ENCODE data around the gene NRL.

NRL gene

DNA sequence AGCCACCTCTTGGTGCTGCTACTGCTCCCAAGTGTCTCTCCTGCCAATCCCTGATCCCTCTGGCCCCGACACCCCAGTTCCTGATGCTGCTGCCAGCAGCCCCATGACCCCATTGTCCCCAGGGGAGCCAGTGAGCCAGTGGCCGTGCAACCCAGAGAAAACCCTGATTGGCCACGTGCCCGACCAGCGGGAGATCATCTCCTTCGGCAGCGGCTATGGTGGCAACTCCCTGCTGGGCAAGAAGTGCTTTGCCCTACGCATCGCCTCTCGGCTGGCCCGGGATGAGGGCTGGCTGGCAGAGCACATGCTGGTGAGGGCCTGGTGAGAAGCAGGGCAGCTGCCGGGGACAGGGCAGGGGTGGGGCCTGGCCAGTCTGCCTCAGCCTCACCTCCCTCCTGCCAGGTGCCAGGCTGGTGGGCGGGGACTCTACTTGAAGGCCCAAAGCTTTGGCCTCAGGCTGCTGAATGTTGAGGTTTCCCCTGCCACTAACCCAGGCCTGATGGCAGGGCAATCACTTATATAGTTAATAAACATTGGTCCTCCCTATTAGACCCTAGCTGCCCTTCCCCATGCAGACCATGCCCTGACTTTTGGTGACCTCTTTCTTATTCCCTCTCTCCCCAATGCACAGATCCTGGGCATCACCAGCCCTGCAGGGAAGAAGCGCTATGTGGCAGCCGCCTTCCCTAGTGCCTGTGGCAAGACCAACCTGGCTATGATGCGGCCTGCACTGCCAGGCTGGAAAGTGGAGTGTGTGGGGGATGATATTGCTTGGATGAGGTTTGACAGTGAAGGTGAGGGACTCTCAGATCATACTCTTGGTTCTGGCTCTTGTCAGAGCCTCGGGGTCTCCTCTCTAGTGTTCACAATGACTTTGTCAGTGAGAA is 15.6 kb downstream of the NRL start:
- DNase-seq: no peak

DNA sequence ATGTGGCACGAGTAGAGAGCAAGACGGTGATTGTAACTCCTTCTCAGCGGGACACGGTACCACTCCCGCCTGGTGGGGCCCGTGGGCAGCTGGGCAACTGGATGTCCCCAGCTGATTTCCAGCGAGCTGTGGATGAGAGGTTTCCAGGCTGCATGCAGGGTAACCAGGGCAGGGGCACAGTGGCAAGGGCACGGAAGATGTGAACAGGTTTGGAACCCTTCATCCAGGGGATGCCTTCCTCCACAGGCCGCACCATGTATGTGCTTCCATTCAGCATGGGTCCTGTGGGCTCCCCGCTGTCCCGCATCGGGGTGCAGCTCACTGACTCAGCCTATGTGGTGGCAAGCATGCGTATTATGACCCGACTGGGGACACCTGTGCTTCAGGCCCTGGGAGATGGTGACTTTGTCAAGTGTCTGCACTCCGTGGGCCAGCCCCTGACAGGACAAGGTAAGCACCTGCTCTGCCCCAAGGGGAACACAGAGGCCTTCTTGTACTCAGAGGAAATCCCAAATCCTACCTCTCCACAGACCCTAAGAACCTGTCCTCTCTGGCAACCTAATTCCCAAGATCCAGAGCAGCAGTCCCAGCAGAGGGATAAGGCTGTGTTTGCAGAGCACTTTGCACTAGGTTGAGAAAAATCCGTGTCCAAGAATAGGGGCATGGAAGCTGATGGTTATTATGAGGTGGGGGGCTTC is 16.4 kb downstream of the NRL start:
- DNase-seq: no peak

DNA sequence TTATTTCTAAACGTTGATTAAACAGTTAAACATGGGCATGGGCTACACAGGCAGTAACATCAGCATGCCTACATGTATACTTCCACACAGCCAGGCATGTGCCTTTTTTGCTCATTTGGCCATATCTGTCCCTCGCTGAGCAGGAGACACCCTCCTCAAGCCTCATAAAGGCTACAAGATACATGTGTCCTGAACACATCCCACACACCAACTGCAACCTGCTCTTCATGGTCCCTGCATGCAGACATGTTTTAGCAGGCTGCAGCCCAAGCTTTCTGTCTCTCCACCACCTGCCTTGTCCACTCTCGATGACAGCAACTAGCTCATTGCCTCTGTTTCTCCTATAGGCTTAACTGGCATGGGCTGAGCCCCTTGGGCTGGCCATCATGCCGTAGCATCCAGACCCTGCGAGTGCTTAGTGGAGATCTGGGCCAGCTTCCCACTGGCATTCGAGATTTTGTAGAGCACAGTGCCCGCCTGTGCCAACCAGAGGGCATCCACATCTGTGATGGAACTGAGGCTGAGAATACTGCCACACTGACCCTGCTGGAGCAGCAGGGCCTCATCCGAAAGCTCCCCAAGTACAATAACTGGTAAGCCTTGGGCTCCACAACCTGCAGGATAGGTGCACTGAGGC is 18.1 kb downstream of the NRL start:
- no peak for DNase-seq

DNA sequence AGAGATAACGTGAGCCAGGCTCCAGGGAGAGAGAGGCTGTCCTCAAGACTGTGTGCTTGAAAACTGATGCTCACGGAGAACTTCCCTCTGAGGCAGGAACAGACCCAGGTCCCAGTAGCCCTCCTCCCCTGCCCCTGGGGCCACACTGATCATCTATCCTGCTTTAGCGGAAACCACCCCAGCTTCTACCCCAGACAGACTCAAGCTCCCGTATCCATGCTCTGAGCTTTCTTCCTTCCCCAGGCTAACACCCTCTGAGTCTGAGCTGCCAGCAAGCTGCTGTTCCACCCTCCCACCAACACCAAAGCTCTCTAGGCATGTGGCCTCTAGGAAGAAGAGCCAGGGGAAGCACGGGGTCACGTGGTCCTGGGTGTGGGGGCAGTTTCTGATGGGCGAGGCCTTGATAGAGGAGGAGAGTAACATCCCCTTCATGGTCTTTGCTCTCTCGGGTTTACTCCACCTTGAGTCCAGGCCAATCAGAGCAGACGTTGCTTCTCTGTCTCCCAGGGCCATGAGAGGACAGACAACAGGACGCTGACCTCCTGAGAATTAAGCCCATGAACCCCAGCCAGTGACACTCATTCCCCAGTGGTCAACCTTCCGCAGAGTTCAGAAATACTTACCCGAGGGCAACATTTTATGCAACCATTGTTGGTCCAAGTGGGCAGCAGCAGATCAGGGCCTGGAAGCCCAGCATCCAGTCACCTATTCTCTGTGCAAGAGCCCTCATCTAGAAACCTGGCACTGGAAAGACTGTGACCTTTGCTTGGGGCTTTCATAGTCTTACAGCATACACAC is 19.3 kb downstream of the NRL start:
- peak; percentile 93 to 94 for DNase-seq

DNA sequence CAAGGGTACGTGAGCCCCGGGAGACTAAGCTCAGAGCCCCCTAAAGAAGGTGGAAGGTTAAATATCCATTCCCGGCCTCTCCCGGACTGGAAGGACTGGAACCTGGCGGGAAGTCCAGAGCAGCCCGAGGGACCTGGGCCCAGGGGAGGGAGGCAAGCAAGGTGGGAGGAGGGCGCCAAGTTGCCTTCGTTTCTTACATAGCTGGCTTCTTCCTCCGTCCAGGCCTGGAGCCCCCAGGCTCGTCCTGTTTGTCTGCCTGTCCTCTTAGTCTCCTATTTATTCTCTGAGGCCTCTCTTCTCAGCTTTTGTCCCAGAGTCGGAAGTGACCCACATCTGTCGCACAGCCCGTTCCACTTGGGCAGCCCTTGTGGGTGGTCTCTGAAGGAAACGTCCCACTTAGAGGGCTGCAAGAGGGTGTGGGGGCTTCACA is 19.9 kb downstream of the NRL start:
- DNase-seq: peak in 1 of 2 donors; percentile 10

DNA sequence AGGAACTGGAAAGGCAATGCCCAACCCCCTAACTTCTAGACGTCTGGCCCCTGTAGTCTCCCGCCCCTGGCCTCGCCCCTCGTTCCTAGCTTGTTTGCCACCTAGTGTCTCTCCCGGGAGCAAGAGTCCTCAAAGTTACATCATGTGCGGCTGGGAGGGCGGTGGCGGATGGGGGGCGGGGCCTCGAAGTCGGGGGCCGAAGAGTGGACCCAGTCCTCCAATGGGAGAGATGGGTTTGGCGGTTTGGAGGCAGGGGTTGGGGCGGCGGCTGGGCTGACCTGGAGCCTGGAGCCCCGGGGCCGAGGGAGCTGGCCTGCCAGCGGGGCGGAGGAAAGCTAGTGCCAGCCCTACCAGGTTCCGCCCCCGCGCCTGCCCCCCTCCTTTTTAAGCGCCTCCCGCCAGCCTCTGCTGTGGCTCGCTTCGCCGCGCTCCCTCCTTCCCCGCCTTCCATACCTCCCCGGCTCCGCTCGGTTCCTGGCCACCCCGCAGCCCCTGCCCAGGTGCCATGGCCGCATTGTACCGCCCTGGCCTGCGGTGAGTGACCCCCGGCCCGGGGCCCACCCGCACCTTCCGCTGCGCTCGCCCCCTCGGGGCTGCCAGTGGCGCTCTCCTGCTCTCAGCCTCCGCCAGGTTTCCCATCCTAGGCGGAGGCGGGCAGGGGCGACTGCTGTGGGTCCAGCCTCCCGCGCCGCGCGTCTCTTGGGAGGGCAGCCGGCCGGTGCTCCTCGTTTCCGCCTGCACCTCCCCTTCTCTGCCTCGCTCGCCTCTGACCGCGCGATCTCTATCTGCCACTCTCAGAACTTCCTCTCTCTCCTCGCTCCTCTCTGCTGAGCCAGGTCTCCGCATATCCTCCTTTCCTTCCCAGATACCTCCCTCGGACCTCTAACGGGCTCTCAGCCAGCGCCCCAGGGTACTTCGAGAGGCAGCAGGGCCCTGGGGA is 20.6 kb downstream of the NRL start, which contains the start of gene PCK2:
Gene PCK2, plus strand, starts transcription at position 411 of the 940 bp plus-strand sequence. Its CDS starts 95 bp downstream, at position 506.
- peak; percentile 98 for DNase-seq

DNA sequence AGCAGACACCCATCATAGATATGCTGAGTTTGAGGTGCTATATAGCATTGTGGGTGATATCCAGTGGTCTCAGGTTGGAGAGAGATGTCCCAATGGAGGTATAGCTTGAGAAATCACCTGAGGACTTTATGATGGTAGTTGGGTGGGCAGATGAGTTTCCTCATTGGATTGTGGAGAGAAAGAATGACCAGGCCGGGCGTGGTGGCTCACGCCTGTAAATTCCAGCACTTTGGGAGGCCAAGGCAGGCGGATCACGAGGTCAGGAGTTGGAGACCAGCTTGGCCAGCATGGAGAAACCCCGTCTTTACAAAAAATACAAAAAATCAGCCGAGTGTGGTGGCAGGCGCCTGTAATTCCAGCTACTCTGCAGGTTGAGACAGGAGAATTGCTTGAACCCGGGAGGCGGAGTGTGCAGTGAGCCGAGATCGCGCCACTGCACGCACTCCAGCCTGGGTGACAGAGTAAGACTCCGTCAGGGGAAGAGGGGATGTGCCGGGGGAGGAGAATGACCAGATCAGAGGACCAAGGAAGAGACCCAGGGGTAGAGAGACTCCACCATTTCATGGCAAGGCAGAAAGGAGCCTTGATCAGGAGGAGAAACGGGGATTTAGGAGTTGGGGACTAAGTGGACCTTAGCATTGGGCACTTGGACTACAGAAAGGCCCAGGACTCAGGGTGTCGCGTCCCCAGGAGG is 21.4 kb downstream of the NRL start:
- no peak for DNase-seq

DNA sequence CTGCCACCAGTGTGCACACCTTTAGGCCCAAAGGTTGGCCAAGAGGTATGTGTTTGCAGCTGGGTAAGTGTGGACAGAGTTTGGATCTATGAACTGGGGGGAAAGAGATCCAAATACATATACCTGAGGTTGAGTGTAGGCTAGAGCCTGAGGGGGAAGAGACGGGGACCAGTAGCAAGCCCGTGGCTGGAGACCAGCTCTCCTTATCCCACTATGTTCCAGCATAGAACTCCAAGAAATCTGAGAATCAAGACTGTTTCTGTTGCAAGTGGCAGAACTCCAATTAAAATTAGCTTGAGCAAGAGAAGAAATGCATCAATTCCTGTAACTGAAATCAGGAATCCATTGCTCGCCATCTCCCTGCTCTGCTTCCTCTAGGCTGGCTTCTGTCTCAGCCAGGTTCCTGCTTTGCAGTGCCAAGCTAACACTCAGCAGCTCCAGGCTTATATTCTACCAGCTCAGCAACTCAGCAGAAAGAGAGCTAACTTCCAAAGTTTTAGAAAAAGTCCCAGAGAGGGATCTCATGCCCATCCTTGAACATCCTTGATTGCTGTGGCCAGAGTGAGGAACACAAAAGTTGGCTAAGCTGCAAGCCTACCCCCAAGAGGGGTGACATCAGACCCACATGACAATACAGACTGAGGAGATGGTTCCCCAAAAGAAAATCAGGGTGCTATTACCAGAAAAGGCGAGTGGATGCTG is 22.1 kb downstream of the NRL start:
- DNase-seq: peak; percentile 79 to 91

DNA sequence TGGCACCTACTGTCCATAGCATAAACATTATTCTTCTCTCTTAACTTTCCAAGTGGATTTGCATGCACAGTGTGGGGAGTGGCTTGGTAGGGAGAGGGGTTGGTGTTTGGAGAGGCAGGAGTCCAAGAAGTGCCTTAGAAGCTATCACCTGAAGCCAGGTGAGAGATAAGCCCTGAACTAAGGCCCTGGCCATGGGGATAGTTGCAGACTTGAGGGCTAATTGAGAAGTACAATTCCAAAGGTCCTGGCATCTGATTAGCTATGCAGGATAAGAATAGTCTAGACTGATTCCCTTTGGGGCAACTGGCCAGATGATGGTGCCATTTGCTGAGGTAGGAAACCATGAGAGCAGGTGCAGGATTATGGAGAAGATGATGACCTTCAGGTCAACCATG is 22.6 kb downstream of the NRL start:
- no peak for DNase-seq

DNA sequence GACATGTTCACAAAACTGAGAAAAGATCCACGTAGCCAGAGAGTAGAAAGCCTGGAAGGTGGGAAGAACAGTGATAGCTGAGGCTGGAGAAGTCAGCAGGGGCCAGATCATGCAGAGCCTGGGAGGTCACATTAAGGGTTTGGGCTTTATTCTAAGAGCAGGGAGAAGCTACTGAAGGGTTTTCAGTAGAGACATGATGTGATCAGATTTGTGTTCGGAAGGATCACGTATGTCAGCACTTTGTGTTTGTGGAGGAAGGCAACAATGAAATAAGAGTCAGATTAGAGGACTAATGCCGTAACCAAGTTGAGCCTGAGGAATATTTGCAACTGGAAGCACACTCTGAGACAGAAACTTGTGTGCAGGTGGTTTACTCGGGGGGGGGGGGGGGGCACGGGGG is 24.9 kb downstream of the NRL start:
- no peak for DNase-seq

DNA sequence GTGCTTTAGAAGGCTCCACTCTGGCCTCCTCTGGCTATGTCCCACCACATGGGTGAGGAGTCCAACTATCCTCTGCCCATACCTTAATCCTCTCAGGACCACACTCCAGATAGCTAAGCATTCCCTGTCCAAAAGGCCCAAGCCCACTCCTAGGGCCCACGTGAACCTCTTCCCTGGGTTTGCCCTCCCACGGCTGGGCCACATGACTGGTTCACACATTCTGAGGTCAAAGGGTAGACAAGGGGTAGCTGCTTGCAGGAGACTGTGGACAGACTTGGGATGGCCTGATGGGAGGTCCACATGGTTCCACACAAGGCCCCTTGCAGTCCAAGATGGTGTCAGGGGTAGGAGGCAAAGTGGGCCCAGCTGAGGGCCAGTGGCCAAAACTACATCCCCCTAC is 26.7 kb downstream of the NRL start:
- no peak for DNase-seq

DNA sequence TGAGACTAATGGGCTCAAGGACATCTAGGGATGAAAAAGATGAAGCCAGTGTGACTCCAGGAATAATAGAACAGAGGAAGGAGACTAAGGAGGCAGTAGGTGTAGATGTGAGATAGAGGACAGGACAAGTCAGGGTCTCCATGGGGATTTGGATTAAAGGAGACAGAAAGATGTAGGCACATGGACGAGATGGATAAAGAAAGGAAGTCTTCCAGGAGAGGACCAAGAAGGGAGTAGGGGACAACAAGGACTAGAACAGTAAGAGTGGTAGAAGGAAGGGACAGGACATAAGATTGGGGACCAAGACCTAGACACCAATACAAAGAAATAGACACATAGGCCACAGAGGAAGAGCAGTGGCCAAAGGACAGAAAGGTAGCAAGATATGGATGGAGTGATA is 27.7 kb downstream of the NRL start:
- no peak for DNase-seq

DNA sequence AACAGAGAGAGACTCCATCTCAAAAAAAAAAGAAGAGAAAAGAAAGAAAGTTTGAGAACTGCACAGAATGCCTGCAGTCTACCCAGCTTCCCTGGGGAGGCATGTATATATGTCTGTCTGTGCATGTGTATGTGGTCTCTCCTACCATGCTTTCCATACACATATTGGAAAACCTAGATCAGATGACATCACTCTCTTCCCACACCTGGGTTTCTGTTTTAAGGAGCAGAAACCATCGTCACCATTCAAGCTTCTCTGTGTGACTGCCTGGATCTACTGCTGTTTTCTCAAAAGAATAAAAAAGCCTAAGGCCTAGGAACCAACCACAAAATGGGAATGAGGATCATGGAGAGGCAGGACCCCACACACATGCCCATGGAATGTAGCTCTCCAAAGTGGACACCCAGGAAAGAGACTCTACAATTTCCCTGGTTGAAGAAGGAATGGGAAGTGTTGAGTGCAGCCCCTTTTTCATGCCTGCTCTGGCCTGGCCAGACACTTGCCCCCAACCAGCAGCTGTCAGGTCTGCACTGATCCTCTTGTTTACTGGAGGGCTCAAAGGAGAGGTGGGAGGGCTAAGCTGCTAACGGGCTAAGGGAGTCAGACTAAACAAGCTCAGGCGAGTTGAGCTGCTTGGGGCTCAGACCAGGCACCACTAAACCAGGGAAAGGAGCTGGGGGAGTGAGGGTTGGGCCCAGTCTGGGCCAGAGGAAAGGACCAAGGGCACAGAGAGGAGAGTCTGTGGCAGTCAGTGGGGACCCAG is 28.4 kb downstream of the NRL start:
- DNase-seq: no peak

DNA sequence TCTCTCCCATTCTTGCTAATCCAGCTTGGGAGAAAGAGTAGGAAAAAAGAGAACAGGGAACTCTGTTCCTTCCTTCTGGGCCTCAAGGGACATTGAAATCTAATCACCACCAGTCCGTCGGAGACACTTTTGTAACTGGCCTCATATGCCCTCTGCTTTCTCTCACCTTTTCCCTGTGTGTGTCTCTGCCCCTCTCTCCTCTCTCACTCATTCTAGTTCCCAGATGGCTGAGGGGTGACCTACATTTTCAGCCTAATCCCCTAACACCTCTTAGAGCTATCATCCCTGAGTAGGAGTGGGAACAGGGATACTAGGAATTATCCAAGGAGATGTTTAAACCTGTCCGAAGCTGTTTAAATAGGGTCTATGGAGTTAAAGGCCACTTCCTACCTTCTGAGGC is 29.5 kb downstream of the NRL start:
- no peak for DNase-seq

DNA sequence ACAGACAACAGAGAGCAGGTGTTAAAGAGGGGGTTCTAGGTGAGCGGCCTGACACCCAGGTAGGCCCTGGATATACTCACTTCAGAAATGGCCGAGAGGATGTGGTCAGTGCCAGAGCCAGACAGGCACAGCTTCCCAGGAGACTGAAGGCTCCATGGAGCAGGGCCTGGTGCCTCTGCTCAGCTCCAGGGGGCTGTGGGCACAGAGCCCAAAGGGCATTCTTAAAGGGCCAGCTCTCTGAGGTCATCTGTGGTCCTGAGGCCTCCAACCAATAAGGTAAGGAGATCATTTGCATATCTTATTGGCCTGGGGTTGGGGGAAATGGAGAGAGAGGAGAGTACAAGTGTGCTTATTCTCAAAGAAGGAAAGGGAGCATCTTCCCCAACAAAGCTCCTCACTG is 30.3 kb downstream of the NRL start:
- no peak for DNase-seq

DNA sequence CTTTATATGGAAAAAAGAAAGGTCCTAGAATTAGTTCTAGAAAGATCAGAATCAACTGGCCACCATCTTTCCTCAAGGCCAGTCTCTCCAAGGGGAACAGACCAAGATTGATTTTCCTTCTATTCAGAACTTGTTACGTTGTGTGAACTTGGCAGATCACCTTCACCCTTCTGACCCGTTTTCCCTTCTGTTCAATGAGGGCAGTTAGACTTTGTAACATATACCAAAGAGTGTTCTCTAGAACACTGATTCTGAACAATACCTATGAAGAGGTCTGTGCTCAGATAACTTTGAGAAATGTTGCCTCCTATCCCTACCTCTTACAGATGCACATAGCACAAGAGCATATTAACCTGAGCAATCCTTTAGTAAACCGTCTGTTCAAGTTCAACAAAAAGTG is 31.3 kb downstream of the NRL start:
- no peak for DNase-seq

DNA sequence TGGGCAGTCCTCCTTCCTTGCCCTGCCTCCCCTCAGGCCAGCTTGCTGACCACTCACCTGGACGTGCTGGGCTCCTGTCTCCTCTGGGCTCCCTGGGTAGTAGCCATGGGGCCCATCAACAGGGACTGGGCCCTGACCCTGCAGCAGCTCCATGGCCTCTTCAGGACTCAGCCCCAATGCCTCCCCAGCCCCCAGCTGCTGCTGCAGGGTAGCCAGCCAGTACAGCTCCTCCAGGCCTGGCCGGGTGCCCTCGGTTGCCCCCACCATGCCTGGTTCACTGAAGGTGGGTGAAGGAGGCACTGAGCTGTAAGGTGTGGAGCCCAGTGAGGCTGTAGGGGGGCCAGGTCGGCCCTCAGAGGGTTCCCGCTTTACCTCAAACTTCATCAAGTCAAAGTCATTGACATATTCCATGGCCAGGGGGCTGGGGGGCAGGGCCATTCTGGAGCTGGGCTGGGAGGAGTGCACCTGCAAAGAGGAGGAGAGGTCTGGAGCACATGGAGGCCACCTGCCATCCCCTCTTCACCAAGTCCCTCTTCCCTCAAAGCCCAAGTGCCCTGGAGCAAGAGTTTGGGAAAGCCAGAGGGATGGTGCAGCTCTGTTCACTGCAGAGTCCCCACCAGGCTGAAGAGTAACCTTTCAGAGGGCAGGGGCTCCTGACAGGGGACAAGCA is 32.2 kb downstream of the NRL start:
- no peak for DNase-seq

DNA sequence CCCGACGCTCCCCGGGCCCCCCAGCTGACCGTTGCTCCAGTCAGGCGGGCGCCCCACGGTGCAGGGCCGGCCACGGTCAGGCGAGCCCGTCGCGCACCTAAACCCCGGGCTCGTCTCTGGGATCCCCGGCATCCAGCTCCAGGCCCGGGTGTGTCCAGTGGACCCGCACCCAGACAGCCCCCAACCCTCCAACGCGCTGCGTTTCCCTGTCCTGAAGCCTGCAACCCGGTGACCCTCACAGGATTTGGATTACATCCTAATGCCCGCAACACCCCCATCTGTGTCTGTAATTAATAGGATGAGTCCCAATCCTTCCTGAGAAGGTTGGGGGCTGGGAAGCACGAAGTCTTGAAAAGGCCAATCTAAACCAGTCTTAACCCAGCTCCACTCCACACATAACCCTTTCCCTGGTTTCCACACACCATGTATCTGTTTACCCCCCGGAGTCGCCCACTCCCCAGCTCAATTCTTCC is 33.0 kb downstream of the NRL start:
- no peak for DNase-seq

Measured in inflammatory macrophage (primary cell).